Measurements from ENCODE around the gene ALOX5. TPM values are rescaled to one million over a fixed set of nuclear protein-coding genes. Genes with fewer than 3 reads are reported as not detected.

Gene ALOX5
- total RNA-seq, 1 donor, result 9.2 TPM

DNA sequence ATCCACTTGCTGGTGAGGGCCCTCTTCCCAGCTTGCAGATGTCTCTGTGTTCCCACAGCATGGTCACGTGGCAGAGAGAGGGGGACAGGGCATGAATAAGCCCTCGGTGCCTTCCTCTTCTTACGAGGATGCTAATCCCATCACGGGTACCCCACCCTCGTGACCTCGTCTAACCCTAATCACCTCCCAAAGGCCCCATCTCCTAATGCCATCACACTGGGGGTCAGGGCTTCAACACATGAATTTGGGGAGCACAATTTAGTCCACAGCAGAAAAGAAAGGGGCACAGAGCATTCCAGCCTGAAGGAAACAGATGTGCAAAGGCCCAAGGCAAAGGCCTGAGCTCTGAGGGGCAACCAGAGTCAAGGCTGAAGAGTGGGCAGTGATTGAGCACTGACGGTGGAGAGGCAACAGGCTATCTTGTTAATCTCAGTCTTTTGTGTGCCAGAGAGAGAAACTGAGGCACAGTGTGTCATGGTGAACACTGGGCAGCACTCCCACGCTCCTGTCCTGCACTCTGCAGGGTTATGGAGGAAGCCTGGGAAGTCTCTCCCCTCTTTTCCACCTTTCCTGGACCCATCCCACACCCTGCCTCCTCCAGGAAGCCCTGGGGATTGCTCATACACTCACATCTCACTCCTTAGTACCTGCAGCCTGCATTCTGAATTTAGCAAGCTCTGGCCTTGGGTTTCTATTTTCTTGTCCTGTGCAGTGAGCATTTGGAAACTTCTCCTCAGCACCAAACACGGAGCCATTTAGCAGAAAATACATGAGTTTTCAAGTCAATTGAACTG, 49.0 kb downstream of the ALOX5 start:
- no peak for DNase-seq (ENCODE audit: low read depth in 2 of 3, low spot score in 2 of 3)

GRCh38 chr10:45423976-45424499, 50.0 kb downstream of the ALOX5 start:
- DNase-seq (ENCODE audit: low read depth in 2 of 3, low spot score in 2 of 3), result no peak

DNA sequence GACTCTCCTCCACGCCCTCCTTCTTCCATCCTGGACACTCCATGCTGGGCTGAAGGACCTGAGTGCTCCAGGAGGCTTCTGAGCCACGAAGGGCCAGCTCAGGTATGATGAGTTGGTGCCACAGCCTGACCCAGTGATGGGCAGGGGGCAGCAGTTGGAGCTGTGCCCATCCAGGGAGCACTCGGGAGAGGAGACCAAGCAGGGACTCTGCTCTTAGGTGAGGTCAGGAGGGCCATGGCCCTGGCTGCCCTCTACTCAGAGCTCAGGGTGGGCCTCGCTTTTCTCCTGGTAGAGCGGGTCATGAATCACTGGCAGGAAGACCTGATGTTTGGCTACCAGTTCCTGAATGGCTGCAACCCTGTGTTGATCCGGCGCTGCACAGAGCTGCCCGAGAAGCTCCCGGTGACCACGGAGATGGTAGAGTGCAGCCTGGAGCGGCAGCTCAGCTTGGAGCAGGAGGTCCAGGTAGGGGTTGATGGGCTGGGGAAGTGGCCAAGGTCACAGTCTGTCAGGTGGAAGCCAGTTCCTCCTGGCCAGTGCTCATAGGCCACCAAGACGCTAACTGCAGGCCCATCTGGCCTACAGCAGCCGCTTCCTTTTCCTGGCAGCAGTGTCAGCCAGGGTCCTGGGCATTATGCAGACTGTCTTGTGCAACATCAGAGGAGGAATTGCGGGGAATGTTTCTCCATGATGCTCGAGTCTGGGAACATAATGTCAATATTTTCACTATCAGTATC, 50.8 kb downstream of the ALOX5 start:
- DNase-seq (ENCODE audit: low read depth in 2 of 3, low spot score in 2 of 3), result peak in 1 of 3 donors; percentile 59

GRCh38 chr10:45425621-45426563, 51.9 kb downstream of the ALOX5 start:
- DNase-seq (ENCODE audit: low read depth in 2 of 3, low spot score in 2 of 3), result no peak

GRCh38 chr10:45427262-45427969, 53.4 kb downstream of the ALOX5 start:
- DNase-seq (ENCODE audit: low read depth in 2 of 3, low spot score in 2 of 3), result no peak

DNA sequence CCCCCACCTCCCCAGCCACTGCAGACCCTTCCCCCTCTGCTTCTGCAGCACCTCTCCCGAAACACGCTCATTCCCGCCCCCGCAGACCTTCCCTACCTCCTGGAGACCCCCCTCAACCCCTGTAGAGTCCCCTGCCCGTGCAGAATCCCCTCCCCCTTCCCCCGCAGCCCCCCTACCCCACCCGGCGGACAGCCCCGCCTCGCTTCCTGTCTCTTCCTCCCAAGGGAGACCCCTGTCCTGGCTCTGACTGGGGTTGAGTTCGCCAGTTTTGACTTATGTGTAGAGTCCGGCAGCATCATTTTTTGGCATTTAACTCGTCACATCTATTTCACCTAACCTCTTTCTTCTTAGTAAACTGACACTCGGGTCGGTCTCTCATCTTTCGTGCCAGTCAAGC, 54.0 kb downstream of the ALOX5 start:
- no peak for DNase-seq (ENCODE audit: low read depth in 2 of 3, low spot score in 2 of 3)

DNA sequence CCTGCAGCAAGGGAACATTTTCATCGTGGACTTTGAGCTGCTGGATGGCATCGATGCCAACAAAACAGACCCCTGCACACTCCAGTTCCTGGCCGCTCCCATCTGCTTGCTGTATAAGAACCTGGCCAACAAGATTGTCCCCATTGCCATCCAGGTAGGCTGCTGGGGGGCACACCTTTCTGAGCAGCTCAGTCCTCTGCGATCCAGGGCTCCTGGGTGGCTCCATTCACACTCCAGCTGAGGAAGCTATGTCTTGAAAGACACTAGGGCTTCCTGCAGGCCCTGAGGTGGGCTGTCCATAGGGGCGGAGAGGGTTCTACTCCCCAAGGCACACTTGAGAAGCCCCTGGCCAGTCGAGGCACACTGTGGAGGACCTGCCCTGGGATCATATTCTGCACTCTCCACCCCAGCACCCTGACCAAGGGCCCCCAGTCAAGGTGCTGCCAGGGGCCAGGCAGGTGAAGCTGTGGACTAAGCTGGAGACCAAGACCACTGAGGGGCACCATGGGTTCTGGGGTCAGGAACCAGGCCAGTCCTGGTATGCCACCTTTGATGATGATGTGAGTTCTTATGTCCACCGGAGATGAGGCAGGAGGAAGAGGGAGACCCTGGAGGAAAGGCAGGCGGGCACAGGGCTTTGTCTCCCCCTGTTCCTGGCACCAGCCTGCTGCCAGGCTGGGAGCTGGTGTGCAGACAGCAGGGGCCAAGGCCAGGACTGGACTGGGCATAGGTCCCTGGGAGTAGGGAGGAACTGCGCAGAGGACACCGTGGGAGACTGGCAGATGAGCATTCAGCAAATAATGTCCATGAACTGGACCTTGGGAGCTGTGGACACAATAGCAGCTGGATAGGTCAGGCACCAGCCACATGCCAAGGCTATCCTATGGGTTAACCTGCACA, 54.8 kb downstream of the ALOX5 start:
- no peak for DNase-seq (ENCODE audit: low read depth in 2 of 3, low spot score in 2 of 3)

DNA sequence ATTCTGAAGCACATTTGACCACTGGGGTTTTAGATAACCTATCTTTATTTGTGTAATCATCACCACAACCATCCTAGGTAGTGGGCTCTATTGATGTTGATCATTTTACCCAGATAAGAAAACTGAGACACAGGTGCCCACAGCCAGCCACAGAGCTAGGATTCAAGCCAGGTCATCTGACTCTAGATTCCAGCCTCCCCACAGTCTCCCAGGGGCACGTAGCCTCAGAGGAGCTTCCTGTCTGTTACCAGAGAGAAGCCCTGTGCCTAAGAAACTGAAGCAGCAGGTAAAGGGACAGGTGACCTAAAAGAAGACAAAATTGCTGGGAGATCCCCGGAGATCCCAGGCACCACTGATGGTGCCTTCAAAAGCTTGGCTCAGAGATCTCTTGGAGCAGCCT, 55.8 kb downstream of the ALOX5 start:
- no peak for DNase-seq (ENCODE audit: low read depth in 2 of 3, low spot score in 2 of 3)

DNA sequence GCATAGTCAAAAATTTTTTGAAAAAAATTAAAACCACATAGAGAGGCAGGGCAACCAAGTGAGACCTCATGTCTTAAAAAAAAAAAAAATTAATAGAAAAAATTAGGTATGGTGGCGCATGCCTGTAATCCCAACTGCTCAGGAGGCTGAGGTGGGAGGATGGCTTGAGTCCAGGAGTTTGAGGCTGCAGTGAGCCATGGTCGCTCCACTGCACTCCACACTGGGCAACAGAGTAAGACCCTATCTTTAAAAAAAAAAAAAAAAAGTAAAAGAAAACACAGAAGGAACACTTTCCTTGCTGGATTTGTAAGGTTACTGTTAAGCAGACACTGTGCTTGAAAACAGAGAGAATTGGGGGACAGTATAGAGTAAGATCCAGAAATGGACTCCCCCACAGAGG, 58.1 kb downstream of the ALOX5 start:
- no peak for DNase-seq (ENCODE audit: low read depth in 2 of 3, low spot score in 2 of 3)

DNA sequence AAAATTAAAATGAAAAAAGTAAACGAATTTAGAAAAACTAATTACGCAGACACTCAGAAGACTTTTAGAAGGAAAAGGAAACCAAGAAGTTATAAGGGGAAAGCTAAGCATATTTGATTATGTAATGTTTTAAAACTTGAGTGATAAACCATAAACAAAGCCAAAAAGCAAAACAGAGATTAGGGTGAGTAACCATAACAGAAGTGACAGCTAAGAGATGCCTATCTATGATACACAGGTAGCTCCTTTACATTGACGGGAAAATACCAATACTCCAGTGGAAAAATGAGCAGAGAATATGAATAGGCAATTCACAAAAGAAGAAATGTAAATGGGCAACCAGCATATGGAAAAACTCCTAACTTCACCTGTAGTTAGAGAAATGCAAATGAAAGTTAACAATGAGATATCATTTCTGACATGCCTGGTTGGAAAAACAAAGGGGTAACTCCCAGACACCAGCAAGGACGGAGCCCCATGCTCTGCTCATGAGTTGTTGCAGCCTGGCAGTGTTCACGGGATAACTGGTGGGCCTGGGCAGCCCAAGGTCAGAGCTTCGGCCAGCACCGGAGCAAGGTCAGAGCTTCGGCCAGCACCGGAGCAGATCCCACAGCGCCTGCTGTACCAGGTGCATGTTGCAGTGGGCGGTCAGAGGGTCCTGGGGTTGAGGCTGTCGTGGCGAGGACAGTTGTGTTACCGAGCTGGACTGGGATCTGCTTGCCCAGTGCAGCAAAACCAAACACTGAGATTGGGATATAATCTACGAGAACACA, 58.9 kb downstream of the ALOX5 start:
- DNase-seq (ENCODE audit: low read depth in 2 of 3, low spot score in 2 of 3), result no peak

GRCh38 chr10:45433716-45434469, 59.9 kb downstream of the ALOX5 start:
- no peak for DNase-seq (ENCODE audit: low read depth in 2 of 3, low spot score in 2 of 3)

GRCh38 chr10:45437587-45438465, 63.8 kb downstream of the ALOX5 start:
- peak in 1 of 3 donors; percentile 30 for DNase-seq (ENCODE audit: low read depth in 2 of 3, low spot score in 2 of 3)

- no peak for DNase-seq (ENCODE audit: low read depth in 2 of 3, low spot score in 2 of 3)
Measured at GRCh38 chr10:45438466-45439090, 64.6 kb downstream of the ALOX5 start.

GRCh38 chr10:45439365-45439764, 65.3 kb downstream of the ALOX5 start:
- no peak for DNase-seq (ENCODE audit: low read depth in 2 of 3, low spot score in 2 of 3)

- no peak for DNase-seq (ENCODE audit: low read depth in 2 of 3, low spot score in 2 of 3)
Measured at GRCh38 chr10:45439873-45440272, 65.9 kb downstream of the ALOX5 start.

- DNase-seq (ENCODE audit: low read depth in 2 of 3, low spot score in 2 of 3), result no peak
Measured at GRCh38 chr10:45440511-45441062, 66.6 kb downstream of the ALOX5 start.
